Stimulated activated CD4-positive, alpha-beta T cell treated with anti-CD3 and anti-CD28 coated beads, Interleukin-1b, Interleukin-23, amount 100 ng/mL, for 24 hours (primary cell): ENCODE results near the gene MICAL1.
"Not testable (repeated sequence)": the region's sequence is repeated elsewhere in the genome, so short reads cannot be mapped to it uniquely, and the experiment has no call there.

ENCODE experiments used
- DNase-seq, 4 experiments: peaks; one replicate each; pipeline ENCODE4 v3.0.0-alpha.2; 2020; ENCODE audit warnings: low read depth in 4 of 4, low spot score in 1 of 4

The MICAL1 gene

GRCh38 chr6:109478222-109478805 lies 22.7 kb upstream of the MICAL1 start:
- DNase-seq, result no peak

GRCh38 chr6:109477725-109478124 lies 22.2 kb upstream of the MICAL1 start:
- DNase-seq, result no peak

GRCh38 chr6:109477184-109477583 lies 21.6 kb upstream of the MICAL1 start:
- DNase-seq, result no peak

- DNase-seq, result no peak
These were observed 20.1 kb upstream of the MICAL1 start for GRCh38 chr6:109475625-109476024.

- DNase-seq, result no peak
These were observed 19.4 kb upstream of the MICAL1 start for GRCh38 chr6:109474995-109475394.

GRCh38 chr6:109473120-109473519 lies 17.5 kb upstream of the MICAL1 start:
- DNase-seq, result no peak

- DNase-seq, result no peak
These were observed 16.8 kb upstream of the MICAL1 start for GRCh38 chr6:109472132-109472995.

GRCh38 chr6:109471105-109471810 lies 15.7 kb upstream of the MICAL1 start:
- no peak for DNase-seq

GRCh38 chr6:109469591-109470189 lies 14.1 kb upstream of the MICAL1 start:
- DNase-seq, result no peak

GRCh38 chr6:109467696-109468095 lies 12.1 kb upstream of the MICAL1 start:
- DNase-seq, result no peak

- no peak for DNase-seq
These were observed 10.8 kb upstream of the MICAL1 start for GRCh38 chr6:109466212-109466923.

GRCh38 chr6:109465772-109466171 lies 10.2 kb upstream of the MICAL1 start:
- no peak for DNase-seq

GRCh38 chr6:109461733-109462526 lies 6.4 kb upstream of the MICAL1 start:
- DNase-seq, result no peak

GRCh38 chr6:109461205-109461604 lies 5.6 kb upstream of the MICAL1 start:
- not testable (repeated sequence) for DNase-seq

- no peak for DNase-seq
These were observed 4.7 kb upstream of the MICAL1 start for GRCh38 chr6:109460161-109460829.

GRCh38 chr6:109458774-109459531 lies 3.4 kb upstream of the MICAL1 start:
- DNase-seq, result no peak

GRCh38 chr6:109457562-109457996 lies 2.0 kb upstream of the MICAL1 start:
- no peak for DNase-seq

GRCh38 chr6:109456710-109457561 lies 1.4 kb upstream of the MICAL1 start:
- DNase-seq, result no peak
